Stimulated activated CD4-positive, alpha-beta T cell treated with anti-CD3 and anti-CD28 coated beads, Interleukin-15, amount 100 ng/mL, for 24 hours (primary cell): ENCODE data around the gene RNU5D-1.
"Not testable (repeated sequence)": the region's sequence is repeated elsewhere in the genome, so short reads cannot be mapped to it uniquely, and the experiment has no call there.

Experiments used
- DNase-seq: peaks from one replicate; pipeline ENCODE4 v3.0.0-alpha.2; 2020

Gene RNU5D-1

DNA sequence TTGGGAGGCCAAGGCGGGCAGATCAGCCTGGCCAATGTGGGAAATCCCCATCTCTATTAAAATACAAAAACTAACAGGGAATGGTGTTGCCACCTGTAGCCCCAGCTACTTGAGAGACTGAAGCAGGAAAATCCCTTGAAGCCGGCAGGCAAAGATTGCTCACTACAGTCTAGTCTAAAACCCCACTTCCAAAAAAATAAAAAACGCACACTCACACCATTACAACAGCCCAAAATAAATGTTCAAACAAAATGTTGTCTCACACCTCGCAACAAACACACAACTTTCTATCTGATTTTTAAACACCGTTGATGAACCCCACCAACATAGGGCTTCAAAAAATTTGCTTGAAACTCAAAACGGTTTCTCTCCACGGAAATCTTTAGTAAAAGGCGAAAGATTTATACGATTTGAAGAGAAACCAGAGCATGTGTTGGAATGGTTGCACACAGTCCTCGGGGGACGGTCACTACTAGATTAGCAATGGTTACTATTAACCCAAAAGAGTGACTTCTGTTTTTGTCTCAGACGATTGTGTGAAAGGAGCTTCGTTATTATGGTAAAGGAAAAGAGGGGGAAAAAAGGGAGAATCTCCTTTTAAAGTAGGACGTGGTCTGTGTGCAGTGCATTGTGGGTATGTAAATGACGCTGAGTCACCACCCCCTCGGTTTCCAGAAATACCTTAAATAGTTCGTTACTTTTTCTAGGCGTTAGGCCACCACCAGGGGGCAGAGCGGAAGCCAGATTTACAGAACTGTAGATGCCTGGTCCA lies at the start of gene RNU5D-1:
Gene RNU5D-1 (minus strand): TSS at position 430 of the 772 bp plus-strand sequence.
- peak; percentile 97 for DNase-seq

DNA sequence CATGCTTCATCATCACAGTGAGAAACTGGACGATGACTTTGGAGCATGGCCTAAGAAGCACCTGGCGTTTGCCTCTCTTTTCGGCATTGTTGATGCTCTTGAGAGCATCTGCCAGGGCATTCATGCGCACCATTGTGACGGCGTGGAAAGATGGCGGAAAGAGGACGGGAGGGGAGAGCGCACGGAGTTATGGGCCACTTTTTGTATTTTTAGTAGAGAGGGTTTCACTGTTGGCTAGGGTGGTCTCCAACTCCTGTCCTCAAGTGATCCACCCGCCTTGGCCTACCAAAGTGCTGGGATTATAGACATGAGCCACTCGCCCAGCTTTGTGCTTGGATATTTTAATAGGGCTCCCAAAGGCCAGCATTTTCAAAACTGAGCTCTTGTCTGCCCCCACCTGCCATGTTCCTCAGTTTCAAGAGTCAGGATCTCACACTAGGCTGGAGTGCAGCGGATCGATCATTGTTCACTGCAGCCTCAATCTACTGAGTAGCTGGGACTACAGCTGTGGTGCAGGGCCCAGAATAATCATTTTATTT lies 49.7 kb upstream of the RNU5D-1 start:
- DNase-seq: no peak

DNA sequence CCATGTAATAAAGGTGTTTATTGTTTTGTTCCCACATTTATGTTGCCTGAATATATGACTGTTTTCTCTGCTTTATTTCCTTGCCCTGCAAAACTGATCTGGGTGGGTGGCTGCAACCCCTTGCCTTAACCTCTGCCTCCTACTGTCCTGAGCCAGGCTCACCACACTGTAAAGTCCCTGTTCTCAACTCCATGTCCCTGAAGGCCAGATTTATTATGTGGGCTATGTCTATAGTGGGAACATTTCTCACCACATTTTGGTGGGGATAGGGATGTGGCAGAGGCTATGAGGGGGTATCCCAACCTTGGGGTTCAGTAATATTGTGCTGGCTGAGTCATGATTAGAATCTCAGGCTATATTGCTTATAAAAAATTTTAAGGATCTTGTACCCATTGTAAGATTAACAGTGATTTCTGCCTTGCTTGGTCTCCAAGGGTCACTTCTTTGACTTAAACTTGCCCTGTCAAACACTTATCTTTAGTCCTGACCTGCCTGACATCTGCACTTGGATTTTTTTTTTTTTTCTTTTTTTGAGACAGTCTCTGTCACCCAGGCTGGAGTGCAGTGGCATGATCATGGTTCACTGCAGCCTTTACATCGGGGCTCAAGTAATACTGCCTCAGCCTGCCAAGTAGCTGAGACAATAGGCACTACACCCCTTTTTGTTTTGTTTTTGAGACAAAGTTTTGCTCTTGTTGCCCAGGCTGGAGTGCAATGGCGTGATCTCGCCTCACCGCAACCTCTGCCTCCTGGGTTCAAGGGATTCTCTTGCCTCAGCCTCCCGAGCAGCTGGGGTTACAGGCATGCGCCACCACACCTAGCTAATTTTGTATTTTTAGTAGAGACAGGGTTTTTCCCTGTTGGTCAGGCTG lies 48.0 kb upstream of the RNU5D-1 start:
- DNase-seq: no peak

DNA sequence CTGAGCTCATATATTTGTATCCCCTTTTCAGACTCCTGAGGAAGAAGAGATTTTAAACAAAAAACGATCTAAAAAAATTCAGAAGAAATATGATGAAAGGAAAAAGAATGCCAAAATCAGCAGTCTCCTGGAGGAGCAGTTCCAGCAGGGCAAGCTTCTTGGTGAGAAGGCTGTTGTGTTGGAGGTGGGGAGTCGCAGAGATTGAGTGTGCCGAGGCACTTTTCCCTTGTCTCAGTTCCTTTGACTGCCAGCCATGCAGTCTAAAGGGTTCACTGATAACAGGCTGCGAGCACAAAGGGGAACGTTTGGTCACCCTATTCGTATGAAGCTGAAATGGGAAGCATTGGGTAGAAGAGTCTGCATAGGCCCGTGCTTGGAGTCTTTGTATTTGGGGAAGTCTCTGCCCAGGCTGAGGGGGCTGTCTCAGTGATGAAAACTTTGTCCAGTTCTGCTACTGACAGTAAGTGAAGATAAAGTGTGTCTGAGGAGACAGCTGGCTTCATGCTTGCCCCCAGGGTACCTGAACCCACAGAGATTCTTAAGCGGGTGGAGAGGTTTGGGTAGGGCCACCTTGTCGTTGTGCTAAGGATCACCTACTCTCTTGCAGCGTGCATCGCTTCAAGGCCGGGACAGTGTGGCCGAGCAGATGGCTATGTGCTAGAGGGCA lies 47.1 kb upstream of the RNU5D-1 start:
- no peak for DNase-seq

DNA sequence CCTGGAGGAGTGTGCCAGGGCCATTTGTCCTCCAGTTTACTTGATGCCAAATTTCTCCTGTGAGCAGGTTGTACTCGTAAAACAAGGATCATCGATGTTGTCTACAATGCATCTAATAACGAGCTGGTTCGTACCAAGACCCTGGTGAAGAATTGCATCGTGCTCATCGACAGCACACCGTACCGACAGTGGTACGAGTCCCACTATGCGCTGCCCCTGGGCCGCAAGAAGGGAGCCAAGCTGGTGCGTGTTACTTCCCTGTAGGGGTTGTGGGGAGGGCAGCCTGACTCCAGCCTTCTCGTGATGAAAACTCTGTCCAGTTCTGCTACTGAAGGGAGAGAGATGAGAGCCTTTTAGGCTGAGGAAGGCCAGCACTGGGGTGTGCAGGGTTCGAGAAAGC lies 46.6 kb upstream of the RNU5D-1 start:
- no peak for DNase-seq

DNA sequence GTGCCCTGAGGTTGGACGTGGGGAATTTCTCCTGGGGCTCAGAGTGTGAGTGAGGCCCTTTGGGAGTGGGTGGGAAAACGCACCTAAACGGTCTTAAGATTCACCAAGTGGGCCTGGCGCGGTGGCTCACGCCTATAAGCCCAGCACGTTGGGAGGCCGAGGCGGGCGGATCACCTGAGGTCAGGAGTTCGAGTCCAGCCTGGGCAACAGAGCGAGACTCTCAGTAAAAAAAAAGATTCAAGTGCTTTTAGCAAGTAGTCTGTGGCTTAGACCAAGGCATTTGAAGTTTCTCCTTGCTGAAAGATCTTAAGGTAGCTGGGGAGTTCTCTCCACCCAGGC lies 45.7 kb upstream of the RNU5D-1 start:
- no peak for DNase-seq

DNA sequence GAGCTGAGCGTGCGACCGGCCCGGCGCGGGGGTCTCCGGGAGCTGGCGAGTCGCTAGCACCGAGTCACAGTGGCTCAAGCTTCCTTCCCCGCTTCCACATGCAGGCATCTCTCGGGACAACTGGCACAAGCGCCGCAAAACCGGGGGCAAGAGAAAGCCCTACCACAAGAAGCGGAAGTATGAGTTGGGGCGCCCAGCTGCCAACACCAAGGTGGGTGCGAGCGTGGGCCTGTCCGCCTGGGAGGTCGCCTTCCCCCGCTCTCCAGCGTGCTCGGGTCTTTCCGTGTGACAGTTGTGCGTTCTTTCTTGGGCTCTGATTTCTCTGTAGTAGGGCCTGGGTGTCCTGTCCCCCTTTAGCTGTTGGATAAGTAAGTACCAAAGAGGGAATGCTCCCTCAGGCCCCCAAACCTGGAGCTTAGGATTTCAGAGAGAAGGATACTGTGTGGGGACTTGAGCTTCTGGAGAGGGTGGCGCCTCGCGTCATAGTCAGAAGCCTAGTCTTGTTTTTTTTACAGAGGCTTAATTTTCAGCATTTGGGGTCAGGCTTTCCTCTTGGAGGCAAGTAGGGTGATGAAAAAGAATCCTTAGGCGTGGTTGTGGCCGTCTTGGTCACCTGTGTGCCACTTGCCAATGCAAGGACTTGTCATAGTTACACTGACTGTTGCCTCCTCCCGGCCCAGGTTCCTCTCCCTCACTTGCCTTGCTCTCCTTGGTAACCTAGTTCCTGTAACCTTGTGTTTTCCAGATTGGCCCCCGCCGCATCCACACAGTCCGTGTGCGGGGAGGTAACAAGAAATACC lies 45.2 kb upstream of the RNU5D-1 start:
- DNase-seq: peak; percentile 52

DNA sequence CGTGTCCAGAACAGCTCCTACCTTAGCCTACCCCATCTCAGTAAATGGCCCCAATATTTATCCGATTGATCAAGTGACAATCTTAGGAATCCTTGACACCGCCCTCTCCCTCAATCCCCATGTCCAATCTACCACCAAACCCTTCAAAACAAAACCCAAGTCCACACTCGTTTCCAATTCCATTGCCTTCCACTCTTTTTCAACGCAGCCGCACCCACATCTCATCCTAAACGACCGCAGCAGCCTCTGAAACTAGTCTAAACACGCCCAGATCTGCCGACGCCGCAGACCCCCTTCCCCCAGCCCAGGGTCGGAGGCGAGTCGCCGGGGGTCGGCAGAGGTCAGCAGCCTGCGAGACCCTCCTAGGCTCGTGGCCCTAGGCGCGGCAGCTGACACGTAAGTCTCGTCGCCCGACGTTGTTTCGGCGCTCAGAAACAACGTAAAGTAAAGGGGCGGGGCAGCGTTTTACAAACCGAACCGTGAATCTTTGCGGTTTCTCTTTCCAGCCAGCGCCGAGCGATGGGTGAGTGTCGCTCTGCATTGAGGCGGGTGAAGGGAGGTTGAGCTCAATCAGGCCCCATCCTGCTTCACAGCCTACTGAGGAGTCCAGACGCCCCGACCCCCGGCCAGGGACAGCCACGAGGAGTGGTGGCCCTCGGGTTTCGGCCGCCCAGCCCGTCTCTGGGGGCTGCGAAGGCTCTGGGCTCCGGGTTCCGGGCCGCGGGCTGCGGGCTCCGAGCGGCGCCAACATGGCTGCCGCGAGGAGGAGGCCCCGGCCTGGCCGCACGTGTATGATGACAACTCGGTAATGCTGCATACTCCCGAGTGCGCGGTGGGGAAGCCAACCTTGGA lies 44.3 kb upstream of the RNU5D-1 start, which contains the start of gene RPS8:
Gene RPS8 (plus strand): TSS at position 463 of the 852 bp plus-strand sequence. CDS start 57 bp downstream, at position 520.
- DNase-seq: peak; percentile 93

DNA sequence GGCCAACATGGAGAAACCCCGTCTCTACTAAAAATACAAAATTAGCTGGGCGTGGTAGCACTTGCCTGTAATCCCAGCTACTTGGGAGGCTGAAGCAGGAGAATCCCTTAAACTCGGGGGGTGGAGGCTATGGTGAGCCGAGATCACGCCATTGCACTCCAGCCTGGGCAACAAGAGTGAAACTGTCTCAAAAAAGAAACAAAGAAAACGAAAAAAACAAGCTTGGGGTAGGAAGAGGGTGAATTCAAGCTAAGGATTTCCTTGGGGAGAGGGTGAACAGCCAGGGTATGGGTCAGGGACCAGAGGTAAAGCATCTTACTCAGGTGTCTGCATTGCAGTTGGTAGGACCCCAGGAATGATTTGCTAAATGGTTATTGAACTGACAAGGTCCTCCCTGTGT lies 35.5 kb upstream of the RNU5D-1 start:
- not testable (repeated sequence) for DNase-seq

DNA sequence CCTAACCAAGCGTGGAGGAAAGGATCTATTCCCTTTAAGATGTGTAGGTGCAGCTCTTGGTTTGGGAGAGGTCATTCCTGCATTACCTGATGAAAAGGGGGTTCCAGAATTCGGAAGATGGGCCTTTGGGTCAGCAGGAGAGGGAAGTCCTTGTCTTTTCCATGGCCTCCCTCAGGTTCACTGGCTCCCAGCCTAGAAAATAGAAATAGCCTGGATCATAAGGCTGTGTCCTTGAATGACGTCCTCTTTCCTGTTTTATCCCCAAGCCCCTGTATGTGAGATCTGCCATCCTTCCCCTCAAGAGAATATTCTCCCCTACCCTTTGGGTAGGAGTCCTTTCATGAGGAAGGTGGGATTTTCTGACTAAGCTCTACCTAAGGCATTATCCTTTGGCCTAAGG lies 29.9 kb upstream of the RNU5D-1 start:
- no peak for DNase-seq

DNA sequence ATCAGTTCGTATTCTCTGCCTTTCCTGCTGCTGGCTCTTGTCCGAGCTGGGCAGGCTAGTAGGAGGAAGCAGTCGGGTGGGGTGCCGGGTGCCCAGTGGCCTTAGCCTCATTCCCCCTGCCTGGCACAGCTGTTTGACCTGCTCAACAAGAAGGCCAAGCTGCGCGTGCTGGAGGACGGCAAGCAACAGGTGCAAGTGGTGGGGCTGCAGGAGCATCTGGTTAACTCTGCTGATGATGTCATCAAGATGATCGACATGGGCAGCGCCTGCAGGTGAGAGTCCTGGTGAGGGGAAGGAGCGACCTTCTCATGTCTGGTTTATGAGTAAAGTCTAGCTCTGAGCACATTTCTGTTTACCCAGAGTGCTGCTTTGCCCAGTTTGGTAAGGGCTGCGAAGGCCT lies 28.1 kb upstream of the RNU5D-1 start:
- no peak for DNase-seq

DNA sequence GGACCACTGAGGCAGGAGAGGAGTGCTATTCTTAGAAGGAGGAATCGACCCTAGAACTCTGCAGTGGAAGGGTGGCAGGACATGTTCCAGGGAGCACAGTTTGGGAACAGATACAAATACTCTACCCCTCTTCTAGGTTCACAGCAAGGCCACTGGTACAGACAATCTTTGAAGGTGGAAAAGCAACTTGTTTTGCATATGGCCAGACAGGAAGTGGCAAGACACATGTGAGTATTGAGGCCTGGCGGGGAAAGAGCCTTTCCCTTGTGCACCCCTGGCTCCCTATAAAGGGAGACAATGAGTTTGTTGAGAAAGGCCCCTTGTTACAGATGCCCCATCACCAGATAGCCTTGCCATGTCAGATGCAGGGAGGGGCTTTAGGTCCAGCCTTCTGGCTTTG lies 26.4 kb upstream of the RNU5D-1 start:
- DNase-seq: no peak

DNA sequence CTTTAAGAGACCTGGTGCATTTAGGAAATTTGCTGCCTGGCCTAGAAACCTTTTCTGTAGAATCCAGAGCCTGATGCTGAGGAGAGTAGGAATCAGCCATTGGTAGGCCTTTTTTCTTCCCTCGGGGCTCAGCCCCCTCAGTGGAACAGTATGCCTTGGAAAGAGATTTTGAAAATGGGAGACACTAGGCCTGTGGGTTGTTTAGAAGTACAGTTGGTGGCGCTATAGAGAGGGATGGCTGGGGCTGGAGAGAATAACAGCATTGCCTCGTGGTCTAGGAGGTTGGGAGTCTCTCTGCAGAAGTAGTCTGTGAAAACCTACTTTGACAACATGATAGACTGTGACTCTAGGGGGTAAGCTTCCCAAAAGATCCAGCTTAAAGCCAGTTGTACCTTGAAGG lies 16.9 kb upstream of the RNU5D-1 start:
- DNase-seq: no peak

DNA sequence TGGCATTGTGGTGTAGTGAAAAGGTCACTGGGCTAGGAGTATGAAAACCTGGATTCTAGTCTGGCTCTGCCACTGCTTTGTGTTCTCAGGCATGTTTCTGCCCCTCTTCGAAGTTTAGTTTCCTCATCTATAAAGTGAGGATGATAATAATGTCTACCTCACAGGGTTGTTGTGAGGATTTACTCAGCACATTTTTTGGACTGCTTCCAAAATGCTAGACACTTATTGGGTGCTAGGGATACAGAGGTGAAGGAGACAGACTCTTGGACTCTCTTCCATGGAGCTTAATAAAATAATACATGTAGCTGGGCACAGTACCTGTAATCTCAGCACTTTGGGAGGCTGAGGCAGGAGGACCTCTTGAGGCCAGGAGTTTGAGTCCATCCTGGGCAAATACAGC lies 12.2 kb upstream of the RNU5D-1 start:
- no peak for DNase-seq

DNA sequence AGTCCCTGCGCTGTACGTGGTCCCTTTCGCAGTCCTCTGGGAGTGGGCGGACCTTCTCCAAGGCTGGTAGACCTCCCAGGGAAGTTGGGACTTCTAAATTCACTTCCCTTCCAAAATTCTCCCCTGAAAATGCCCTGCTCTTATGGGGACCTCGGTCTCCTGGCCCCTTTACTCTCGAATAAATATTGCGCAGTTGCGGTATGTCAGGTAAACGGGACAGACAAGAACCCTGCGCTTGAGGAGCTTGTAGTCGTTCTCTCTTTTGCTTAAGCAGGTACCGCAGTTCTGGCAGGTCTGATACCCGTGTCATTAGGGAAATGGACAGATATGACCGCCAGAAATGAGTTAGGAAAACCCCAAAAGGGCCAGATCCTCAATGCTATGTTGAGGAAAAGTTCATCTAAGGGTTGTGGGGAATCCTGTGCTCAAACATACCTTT lies 9.2 kb upstream of the RNU5D-1 start:
- no peak for DNase-seq

DNA sequence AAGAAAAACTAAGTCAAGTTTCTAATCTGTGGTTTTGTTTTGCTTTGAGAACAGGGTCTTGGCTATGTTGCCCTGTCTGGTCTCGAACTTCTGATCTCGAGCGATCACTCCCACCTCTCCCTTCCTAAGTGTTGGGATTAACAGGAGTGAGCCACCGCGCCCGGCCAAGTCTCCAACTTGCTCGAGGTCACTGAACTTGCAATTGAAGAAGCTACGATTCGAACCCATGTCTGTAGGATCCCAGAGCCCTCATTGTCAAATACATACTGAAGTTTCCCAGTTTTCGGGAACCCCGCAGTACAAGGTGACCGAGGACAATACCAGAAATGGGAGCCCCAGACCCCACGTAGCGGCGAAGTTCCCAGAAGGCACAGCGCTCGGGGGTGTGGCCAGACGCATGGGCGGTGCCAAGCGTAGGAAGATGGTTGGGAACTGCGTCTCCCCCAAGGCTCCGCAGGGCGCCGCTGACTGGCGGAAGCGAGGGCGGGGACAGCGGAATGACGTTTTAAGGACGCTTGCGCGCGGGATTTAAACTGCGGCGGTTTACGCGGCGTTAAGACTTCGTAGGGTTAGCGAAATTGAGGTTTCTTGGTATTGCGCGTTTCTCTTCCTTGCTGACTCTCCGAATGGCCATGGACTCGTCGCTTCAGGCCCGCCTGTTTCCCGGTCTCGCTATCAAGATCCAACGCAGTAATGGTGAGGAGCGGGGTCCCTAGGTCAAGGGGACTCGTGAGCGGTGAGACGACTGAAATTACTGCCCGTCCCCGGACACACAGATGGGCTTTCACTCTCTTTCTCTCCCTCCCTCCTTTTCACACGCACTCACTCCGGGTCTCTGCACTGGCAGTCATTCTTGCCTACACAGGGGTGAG lies 8.6 kb upstream of the RNU5D-1 start, which contains the start of gene KIF2C:
Gene KIF2C (plus strand): TSS at position 531 of the 872 bp plus-strand sequence. CDS start 96 bp downstream, at position 627.
- peak; percentile 99 for DNase-seq

DNA sequence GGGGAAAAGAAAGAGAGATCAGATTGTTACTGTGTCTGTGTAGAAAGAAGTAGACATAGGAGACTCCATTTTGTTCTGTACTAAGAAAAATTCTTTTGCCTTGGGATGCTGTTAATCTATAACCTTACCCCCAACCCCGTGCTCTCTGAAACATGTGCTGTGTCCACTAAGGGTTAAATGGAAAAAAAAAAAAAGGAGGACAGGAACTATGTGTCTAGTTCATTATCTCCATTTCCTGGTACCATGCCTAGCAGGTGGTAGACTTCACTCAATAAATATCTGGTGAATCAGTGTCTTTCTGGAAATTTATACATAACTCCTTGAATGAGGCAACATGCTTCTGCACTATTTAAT lies 8.0 kb upstream of the RNU5D-1 start:
- DNase-seq: not testable (repeated sequence)

DNA sequence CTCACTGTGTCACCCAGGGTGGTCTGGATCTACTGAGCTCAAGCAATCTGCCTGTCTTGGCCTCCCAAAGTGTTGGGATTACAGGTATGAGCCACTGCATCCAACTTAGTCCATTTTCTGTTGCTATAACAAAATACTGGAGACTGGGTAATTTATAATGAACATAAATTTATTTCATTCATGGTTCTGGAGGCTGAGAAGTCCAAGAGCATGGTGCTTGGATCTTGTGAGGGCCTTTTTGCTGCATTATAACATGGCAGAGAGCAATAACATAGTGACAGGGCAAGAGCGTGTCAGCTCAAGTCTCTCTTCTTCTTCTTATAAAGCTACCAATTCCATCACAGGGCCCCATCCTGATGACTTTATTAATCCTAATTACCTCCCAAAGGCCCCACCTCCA lies 5.0 kb upstream of the RNU5D-1 start:
- DNase-seq: no peak

DNA sequence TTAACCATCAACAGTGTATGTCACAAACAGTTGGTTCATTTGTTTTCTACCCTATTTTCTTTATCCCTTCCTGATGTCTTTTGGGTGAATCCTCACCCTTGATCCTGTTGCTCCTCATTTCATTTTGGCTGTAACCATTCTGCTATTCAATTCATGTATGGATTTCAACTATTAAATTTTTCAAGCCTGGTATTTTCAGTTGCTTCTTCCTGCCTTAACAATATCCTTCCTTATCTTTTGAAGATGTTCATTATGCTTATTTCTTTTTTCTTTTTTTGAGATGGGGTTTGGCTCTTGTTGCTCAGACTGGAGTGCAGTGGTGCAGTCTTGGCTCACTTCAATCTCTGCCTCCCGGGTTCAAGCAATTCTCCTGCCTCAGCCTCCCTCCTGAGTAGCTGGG lies 2.8 kb upstream of the RNU5D-1 start:
- no peak for DNase-seq

DNA sequence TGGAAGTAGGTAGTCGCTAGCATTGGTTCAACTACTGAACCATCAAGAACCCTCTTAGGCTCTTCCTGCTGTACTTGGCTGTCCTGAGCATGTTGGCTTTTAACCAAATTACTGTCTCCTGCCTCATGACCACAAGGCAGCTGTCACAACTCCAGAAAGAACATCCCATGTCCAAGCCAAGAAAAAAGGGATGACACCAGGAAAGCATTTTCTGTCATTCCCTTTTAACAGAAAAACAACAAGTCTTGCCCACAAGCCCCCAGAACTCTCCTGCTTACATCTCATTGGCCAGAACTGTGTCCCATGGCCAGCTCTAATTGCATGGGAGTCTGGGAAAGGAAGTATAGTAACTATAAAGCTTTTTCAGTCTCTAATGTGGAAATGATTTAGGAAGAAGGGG lies 2.4 kb upstream of the RNU5D-1 start:
- no peak for DNase-seq
